Measurements from ENCODE around the gene SMYD1. TPM values are rescaled to one million over a fixed set of nuclear protein-coding genes. Genes with fewer than 3 reads are reported as not detected.

The SMYD1 gene
- total and polyA plus RNA-seq, 10 of the 15 experiments (the other 5 are each of a cell fraction or from before 2014, with no cell fraction given), result 0.09 TPM; not detected in 9

DNA sequence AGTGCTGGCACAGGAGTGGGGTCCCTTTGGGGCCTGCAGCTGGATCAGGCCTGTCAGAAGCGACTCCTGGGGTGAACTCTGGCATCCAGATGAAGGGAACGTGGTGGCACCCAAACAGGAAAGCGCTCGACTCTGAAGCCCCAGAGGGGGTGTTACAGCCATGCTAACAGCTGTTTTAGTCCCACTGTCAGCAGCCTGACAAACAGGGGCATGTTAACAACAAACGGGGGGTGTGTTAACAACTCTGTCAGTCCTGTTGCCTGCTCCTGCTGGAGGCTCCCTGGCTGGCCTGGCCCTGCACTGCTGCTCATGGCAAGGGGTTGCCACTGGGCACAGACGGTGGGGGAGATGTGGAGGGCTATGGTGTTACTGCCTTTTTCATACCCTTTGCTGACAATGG lies 48.7 kb upstream of the SMYD1 start:
- ChIA-PET POLR2A (no interaction called here), RAD21 (ENCODE audit: unreplicated experiment) (no interaction called here), CTCF (no interaction called here), SMC1A (ENCODE audit: uncharacterized antibody, unreplicated experiment) (no interaction called here)
- FAIRE-seq, result no peak
- no peak overlapping the region for H3K4me3 ChIP-seq
- intact Hi-C loops (cut with micrococcal nuclease; ENCODE audit: unreplicated experiment) (no loop called here), in situ Hi-C loops (cut with MboI) (loop anchor here (25.0 kb wide), 1 partner anchor 532 kb away; no protein-coding TSS in a partner anchor)
- TF ChIP-seq JUNB (IDR thresholded peaks at IDR 0.05) (no peak), FOXM1 (IDR thresholded peaks at IDR 0.05; ENCODE audit: low read depth, low read length) (no peak), SMAD1 (IDR thresholded peaks at IDR 0.05; ENCODE audit: low read depth, partially characterized antibody) (no peak), WRNIP1 (IDR thresholded peaks at IDR 0.05; ENCODE audit: borderline replicate concordance, low read depth, low read length) (no peak), EED (IDR thresholded peaks at IDR 0.05; ENCODE audit: low read depth) (no peak)
- no peak overlapping the region for H3K27ac ChIP-seq (ENCODE audit: control insufficient read depth, insufficient read depth)
- WGBS (ENCODE audit: insufficient coverage, insufficient replicate concordance, low lambda C conversion rate, missing lambda C conversion rate), result 92% methylated on average over 6 of the region's 6 CpGs
- BruUV-seq (replicated peaks), result no TSS peak
- H3K4me1 ChIP-seq (ENCODE audit: control insufficient read depth, insufficient read depth, low read length), result no peaks in the 10 kb centered on the region
- H3K79me2 ChIP-seq (ENCODE audit: control insufficient read depth, insufficient read depth, low read length), result no peaks in the 10 kb centered on the region
- peaks cover 0 to 1% of the 10 kb centered on the region in 2 experiments; a peak in 2 of 4 replicates for H3K27me3 ChIP-seq (replicated peaks in 1 of 2; ENCODE audit: control insufficient read depth in 2 of 2, insufficient read depth in 2 of 2, low read length in 1 of 2)
- no peaks in the 10 kb centered on the region for H3K36me3 ChIP-seq (ENCODE audit: control insufficient read depth in 2 of 2, insufficient read depth in 2 of 2, low read length in 1 of 2)
- DNase-seq (ENCODE audit: low read depth, low spot score), result no peak
- no peak overlapping the region for H2AFZ ChIP-seq (ENCODE audit: control insufficient read depth, low read depth, low read length)
- no peak overlapping the region for H3K9ac ChIP-seq (ENCODE audit: control insufficient read depth, insufficient read depth, low read length)
- ATAC-seq, result no peak
- H3K4me2 ChIP-seq (ENCODE audit: control insufficient read depth, insufficient read depth), result no peak overlapping the region
- no peaks in the 10 kb centered on the region for H4K20me1 ChIP-seq (ENCODE audit: control insufficient read depth, insufficient read depth)
- H3K9me3 ChIP-seq (replicated peaks; ENCODE audit: control insufficient read depth, insufficient read depth, low read length), result no peaks in the 10 kb centered on the region; the same call in 1 of the 3 replicates

DNA sequence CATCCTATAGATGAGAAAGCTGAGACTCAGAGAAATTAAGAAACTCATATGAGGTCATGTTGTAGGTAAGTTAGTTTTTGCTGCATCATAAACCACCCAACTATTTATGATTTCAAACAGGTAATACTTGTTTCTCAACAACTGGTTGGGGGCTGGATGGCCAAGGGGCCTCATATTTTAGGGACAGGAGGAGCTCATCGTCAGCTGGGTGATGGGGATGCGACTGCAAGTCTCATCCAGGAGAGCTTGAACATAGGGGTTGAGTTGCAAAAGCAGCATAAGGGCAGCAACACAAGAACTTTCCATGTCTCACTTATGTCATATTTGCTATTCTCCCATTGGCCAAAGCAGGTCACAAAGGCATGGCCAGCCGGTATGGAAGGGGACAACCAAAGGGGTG lies 47.6 kb upstream of the SMYD1 start:
- POLR2A ChIA-PET, result no interaction called here
- SMC1A ChIA-PET (ENCODE audit: uncharacterized antibody, unreplicated experiment), result no interaction called here
- TF ChIP-seq ETV6 (conservative IDR thresholded peaks at IDR 0.05 in 1 of 2, IDR thresholded peaks at IDR 0.05 in 1 of 2; ENCODE audit: borderline replicate concordance in 1 of 2, low read depth in 1 of 2) (no peak), NR2C2 (IDR thresholded peaks at IDR 0.05; ENCODE audit: borderline replicate concordance, control insufficient read depth, insufficient read length, low read depth) (no peak), NR2C1 (IDR thresholded peaks at IDR 0.05) (no peak), TCF7 (IDR thresholded peaks at IDR 0.05; ENCODE audit: borderline replicate concordance) (no peak), PML (IDR thresholded peaks at IDR 0.05; ENCODE audit: low read length) (no peak), NR2F1 (conservative IDR thresholded peaks at IDR 0.05) (no peak)
- TF ChIP-seq, protein P1, sequence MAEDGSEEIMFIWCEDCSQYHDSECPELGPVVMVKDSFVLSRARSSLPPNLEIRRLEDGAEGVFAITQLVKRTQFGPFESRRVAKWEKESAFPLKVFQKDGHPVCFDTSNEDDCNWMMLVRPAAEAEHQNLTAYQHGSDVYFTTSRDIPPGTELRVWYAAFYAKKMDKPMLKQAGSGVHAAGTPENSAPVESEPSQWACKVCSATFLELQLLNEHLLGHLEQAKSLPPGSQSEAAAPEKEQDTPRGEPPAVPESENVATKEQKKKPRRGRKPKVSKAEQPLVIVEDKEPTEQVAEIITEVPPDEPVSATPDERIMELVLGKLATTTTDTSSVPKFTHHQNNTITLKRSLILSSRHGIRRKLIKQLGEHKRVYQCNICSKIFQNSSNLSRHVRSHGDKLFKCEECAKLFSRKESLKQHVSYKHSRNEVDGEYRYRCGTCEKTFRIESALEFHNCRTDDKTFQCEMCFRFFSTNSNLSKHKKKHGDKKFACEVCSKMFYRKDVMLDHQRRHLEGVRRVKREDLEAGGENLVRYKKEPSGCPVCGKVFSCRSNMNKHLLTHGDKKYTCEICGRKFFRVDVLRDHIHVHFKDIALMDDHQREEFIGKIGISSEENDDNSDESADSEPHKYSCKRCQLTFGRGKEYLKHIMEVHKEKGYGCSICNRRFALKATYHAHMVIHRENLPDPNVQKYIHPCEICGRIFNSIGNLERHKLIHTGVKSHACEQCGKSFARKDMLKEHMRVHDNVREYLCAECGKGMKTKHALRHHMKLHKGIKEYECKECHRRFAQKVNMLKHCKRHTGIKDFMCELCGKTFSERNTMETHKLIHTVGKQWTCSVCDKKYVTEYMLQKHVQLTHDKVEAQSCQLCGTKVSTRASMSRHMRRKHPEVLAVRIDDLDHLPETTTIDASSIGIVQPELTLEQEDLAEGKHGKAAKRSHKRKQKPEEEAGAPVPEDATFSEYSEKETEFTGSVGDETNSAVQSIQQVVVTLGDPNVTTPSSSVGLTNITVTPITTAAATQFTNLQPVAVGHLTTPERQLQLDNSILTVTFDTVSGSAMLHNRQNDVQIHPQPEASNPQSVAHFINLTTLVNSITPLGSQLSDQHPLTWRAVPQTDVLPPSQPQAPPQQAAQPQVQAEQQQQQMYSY (CRISPR knock-in tag; IDR thresholded peaks at IDR 0.05), result no peak
- TF ChIP-seq, protein P2, sequence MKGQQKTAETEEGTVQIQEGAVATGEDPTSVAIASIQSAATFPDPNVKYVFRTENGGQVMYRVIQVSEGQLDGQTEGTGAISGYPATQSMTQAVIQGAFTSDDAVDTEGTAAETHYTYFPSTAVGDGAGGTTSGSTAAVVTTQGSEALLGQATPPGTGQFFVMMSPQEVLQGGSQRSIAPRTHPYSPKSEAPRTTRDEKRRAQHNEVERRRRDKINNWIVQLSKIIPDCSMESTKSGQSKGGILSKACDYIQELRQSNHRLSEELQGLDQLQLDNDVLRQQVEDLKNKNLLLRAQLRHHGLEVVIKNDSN (IDR thresholded peaks at IDR 0.05; ENCODE audit: borderline replicate concordance, extremely low read length, insufficient read depth, low read depth, low read length), result no peak

More for the DNA sequence above, 47.6 kb upstream of the SMYD1 start:
- in situ Hi-C loops (cut with MboI) (loop anchor here (25.0 kb wide), 1 partner anchor 533 kb away; no protein-coding TSS in a partner anchor), intact Hi-C loops (cut with micrococcal nuclease; ENCODE audit: unreplicated experiment) (no loop called here)
- no peak overlapping the region for H3K9ac ChIP-seq (ENCODE audit: control insufficient read depth, insufficient read depth, low read length)
- H3K9me3 ChIP-seq (replicated peaks; ENCODE audit: control insufficient read depth, insufficient read depth, low read length), result no peaks in the 10 kb centered on the region; the same call in 1 of the 3 replicates
- H3K27me3 ChIP-seq (replicated peaks in 1 of 2; ENCODE audit: control insufficient read depth in 2 of 2, insufficient read depth in 2 of 2, low read length in 1 of 2), result peaks cover 0 to 1% of the 10 kb centered on the region in 2 experiments; a peak in 2 of 4 replicates
- FAIRE-seq (no peak), DNase-seq (ENCODE audit: low read depth, low spot score) (no peak), ATAC-seq (no peak)
- no peak overlapping the region for H2AFZ ChIP-seq (ENCODE audit: control insufficient read depth, low read depth, low read length)
- no TSS peak for BruUV-seq (replicated peaks)
- RAD21 ChIA-PET (ENCODE audit: unreplicated experiment), result no interaction called here
- WGBS (ENCODE audit: insufficient coverage, insufficient replicate concordance, low lambda C conversion rate, missing lambda C conversion rate), result 64% methylated on average over 3 of the region's 3 CpGs
- H3K36me3 ChIP-seq (ENCODE audit: control insufficient read depth in 2 of 2, insufficient read depth in 2 of 2, low read length in 1 of 2), result no peaks in the 10 kb centered on the region
- no peak overlapping the region for H3K27ac ChIP-seq (ENCODE audit: control insufficient read depth, insufficient read depth)
- no peak overlapping the region for H3K4me2 ChIP-seq (ENCODE audit: control insufficient read depth, insufficient read depth)
- no peaks in the 10 kb centered on the region for H3K79me2 ChIP-seq (ENCODE audit: control insufficient read depth, insufficient read depth, low read length)
- no peak overlapping the region for H3K4me3 ChIP-seq
- no peaks in the 10 kb centered on the region for H4K20me1 ChIP-seq (ENCODE audit: control insufficient read depth, insufficient read depth)
- H3K4me1 ChIP-seq (ENCODE audit: control insufficient read depth, insufficient read depth, low read length), result no peaks in the 10 kb centered on the region
- CTCF ChIA-PET, result interaction anchor here (1.6 kb wide), 1 partner anchor 20 kb away, joined by 4 read pairs; no protein-coding TSS in a partner anchor

Data from GM12878 (cell line).